ENCODE data around the gene CCR1. TPM values are rescaled to one million over a fixed set of nuclear protein-coding genes. Genes with fewer than 3 reads are reported as not detected.

Gene CCR1
- total RNA-seq (2021; ENCODE audit: unreplicated experiment): 0.10 TPM
- 0.03 TPM in 1 of 2 replicates, not detected in the other for polyA plus RNA-seq (2012)
- not detected for Bru-seq, nascent RNA
- BruChase-seq, experiment 1, labeled RNA remaining after a 6-hour chase: not detected
- percentile 13 among the genes with signal in this experiment for BruChase-seq, experiment 2, labeled RNA remaining after a 2-hour chase
- long read RNA-seq: 0 reads

GRCh38 chr3:46208167-46208704, at the start of gene CCR1:
Gene CCR1 (minus strand): TSS chr3:46208313. CDS start chr3:46204313, 4,000 bp downstream.
- Histone ChIP-seq H3K27me3 (ENCODE audit: insufficient read depth, low read length) (0 out of 2 replicates have a peak, but pooled peaks cover 3% of the 10 kb centered on the region), H3K79me2 (ENCODE audit: insufficient read depth, low read length) (no peaks in the 10 kb centered on the region), H4K20me1 (ENCODE audit: insufficient read depth) (no peaks in the 10 kb centered on the region), H3K9me2 (ENCODE audit: insufficient read depth) (no peaks in the 10 kb centered on the region), H3K27ac (ENCODE audit: low read depth, low read length) (no peak within 1 kb of the TSS), H3K9ac (ENCODE audit: low read length) (no peak within 1 kb of the TSS), H3K9me3 (ENCODE audit: control insufficient read depth in 1 of 2, insufficient read depth in 1 of 2, low read depth in 1 of 2, low read length in 2 of 2) (no peaks in the 10 kb centered on the region), H3K4me1 (ENCODE audit: control insufficient read depth in 1 of 2, insufficient read depth in 2 of 2, low read length in 2 of 2) (peaks cover 0 to 9% of the 10 kb centered on the region in 2 experiments; a peak in 2 of 4 replicates), H2AFZ (ENCODE audit: low read depth, low read length, poor library complexity, severe bottlenecking) (peak within 1 kb of the TSS; percentile 87), H3K4me2 (ENCODE audit: low read length) (peak within 1 kb of the TSS; percentile 22; the same call in 1 of the 2 replicates), H3K4me3 (replicated peaks in 1 of 2; ENCODE audit: low read depth in 1 of 2, low read length in 2 of 2) (no peak within 1 kb of the TSS), H3K36me3 (ENCODE audit: control insufficient read depth in 1 of 2, insufficient read depth in 2 of 2, low read length in 2 of 2) (no peaks in the 10 kb centered on the region)
- peak; percentile 91 for ATAC-seq
- DNase-seq (ENCODE audit: low read depth, low spot score): peak; percentile 45
- ChIA-PET CTCF (interaction anchor here (0.7 to 3.4 kb wide), 19 partner anchors 10 to 269 kb away, joined by 3 to 17 read pairs (median 5); no protein-coding TSS in a partner anchor), POLR2A (no interaction called here), RAD21 (ENCODE audit: low non-redundant PET in 1 of 2, low total read pairs in 2 of 2, uncharacterized antibody in 2 of 2, unreplicated experiment in 2 of 2) (no interaction called here)
- BruUV-seq (replicated peaks): no TSS peak
- no peak for TF ChIP-seq YY1 (IDR thresholded peaks at IDR 0.05; ENCODE audit: extremely low read depth, insufficient replicate concordance, low read depth, low read length)
- TF ChIP-seq EZH2 (IDR thresholded peaks at IDR 0.05): no peak
- TF ChIP-seq RAD21 (IDR thresholded peaks at IDR 0.05; ENCODE audit: low read depth): peak; percentile 88
- TF ChIP-seq ELF1 (IDR thresholded peaks at IDR 0.05; ENCODE audit: borderline replicate concordance, low read depth): peak; percentile 56
- peak; percentile 75 to 91 (median 83) for TF ChIP-seq CTCF (IDR thresholded peaks at IDR 0.05 in 2 of 3, conservative IDR thresholded peaks at IDR 0.05 in 1 of 3; ENCODE audit: borderline replicate concordance in 1 of 3, insufficient read depth in 1 of 3, low read depth in 2 of 3, low read length in 2 of 3)
- intact Hi-C loops (cut with micrococcal nuclease): loop anchor here (1.0 kb wide), 1 partner anchor 120 kb away; no protein-coding TSS in a partner anchor

- CTCF ChIA-PET: no interaction called here
- Histone ChIP-seq H3K4me3 (replicated peaks in 1 of 2; ENCODE audit: low read depth in 1 of 2, low read length in 2 of 2) (no peak overlapping the region), H3K36me3 (ENCODE audit: control insufficient read depth in 1 of 2, insufficient read depth in 2 of 2, low read length in 2 of 2) (no peaks in the 10 kb centered on the region), H3K4me1 (ENCODE audit: control insufficient read depth in 1 of 2, insufficient read depth in 2 of 2, low read length in 2 of 2) (no peaks in the 10 kb centered on the region), H3K9me3 (ENCODE audit: control insufficient read depth in 1 of 2, insufficient read depth in 1 of 2, low read depth in 1 of 2, low read length in 2 of 2) (no peaks in the 10 kb centered on the region), H2AFZ (ENCODE audit: low read depth, low read length, poor library complexity, severe bottlenecking) (no peak overlapping the region), H3K27me3 (ENCODE audit: insufficient read depth, low read length) (peaks cover 12% of the 10 kb centered on the region; the same call in 1 of the 2 replicates), H3K9me2 (ENCODE audit: insufficient read depth) (no peaks in the 10 kb centered on the region), H3K9ac (ENCODE audit: low read length) (no peak overlapping the region), H3K27ac (ENCODE audit: low read depth, low read length) (no peak overlapping the region), H3K79me2 (ENCODE audit: insufficient read depth, low read length) (no peaks in the 10 kb centered on the region), H3K4me2 (ENCODE audit: low read length) (no peak overlapping the region), H4K20me1 (ENCODE audit: insufficient read depth) (no peaks in the 10 kb centered on the region)
- intact Hi-C loops (cut with micrococcal nuclease): no loop called here
- DNase-seq (ENCODE audit: low read depth, low spot score): no peak
- no peak for ATAC-seq
- POLR2A ChIA-PET: no interaction called here
- TF ChIP-seq SRF (IDR thresholded peaks at IDR 0.05; ENCODE audit: low read depth): no peak
- TF ChIP-seq CTCF (IDR thresholded peaks at IDR 0.05 in 2 of 3, conservative IDR thresholded peaks at IDR 0.05 in 1 of 3; ENCODE audit: borderline replicate concordance in 1 of 3, insufficient read depth in 1 of 3, low read depth in 2 of 3, low read length in 2 of 3): no peak
- TF ChIP-seq FOSL1 (IDR thresholded peaks at IDR 0.05; ENCODE audit: low read depth): no peak
- TF ChIP-seq ZFX (IDR thresholded peaks at IDR 0.05): no peak
- no peak for TF ChIP-seq YY1 (IDR thresholded peaks at IDR 0.05; ENCODE audit: extremely low read depth, insufficient replicate concordance, low read depth, low read length)
- no peak for TF ChIP-seq CEBPB (IDR thresholded peaks at IDR 0.05; ENCODE audit: low read depth)
- TF ChIP-seq REST (IDR thresholded peaks at IDR 0.05; ENCODE audit: low read depth): no peak
- RAD21 ChIA-PET (ENCODE audit: low non-redundant PET in 1 of 2, low total read pairs in 2 of 2, uncharacterized antibody in 2 of 2, unreplicated experiment in 2 of 2): no interaction called here
- no TSS peak for BruUV-seq (replicated peaks)
These were observed 44.9 kb upstream of the CCR1 start for GRCh38 chr3:46252980-46253379.

Measured in HCT116 (cell line).